Body of pancreas (tissue), 4 donors: ENCODE data around the gene RASGRP4.

ENCODE experiments used
- CTCF ChIP-seq, 7 experiments: fragments of 450-650 bp in 4 of 7; fragments of 200-600 bp in 3 of 7; sonication (generic) in 3 of 7; IDR thresholded peaks; one replicate each; pipeline ENCODE4 v1.5.1; 2016 to 2019; ENCODE audit warnings: antibody characterized with exemption in 7 of 7
- POLR2A ChIP-seq, 3 donors: fragments of 450-650 bp; IDR thresholded peaks; one replicate each; pipeline ENCODE4 v1.6.1; 2016; ENCODE audit warnings: antibody characterized with exemption in 3 of 3, mild to moderate bottlenecking in 2 of 3

- TF ChIP-seq CTCF (IDR thresholded peaks at IDR 0.05) (no peak), POLR2A (IDR thresholded peaks at IDR 0.05) (no peak)
Observed at GRCh38 chr19:38437295-38437694, 11.3 kb upstream of the RASGRP4 start.
